NCI-H187 (cell line): Measurements from ENCODE around the gene ATP6V1B1.

Experiments used
- DNase-seq, 2 experiments: peaks; one replicate each; lab custom pipeline; 2025; lab: John Stamatoyannopoulos, UW

Gene ATP6V1B1

GRCh38 chr2:70935468-70936164 is at the start of gene ATP6V1B1:
TSS of gene ATP6V1B1 (plus strand) at chr2:70935900. CDS start at chr2:70935955, 55 bp downstream.
- peak; percentile 5 to 32 for DNase-seq

DNA sequence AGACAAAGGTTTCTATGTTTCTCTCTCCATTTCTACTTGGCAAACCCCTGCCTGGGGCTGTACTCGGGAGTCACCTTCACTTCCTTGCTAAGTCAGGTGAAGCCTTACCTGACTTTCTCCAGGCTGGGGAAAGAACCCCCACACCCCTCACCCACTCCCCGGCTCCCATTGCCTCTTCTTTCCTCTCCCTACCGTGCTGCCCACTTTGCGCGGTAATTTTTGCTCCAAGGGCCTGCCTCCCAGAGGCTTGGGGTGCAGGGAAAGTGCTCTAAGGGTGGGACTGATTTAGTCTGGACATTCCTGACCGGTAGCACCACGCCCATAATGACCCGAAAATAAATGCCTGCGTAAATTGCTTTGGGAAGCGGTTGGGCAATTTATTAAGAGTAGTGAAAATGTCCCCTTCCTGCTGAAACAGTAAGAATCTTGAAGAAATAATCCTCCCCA is 49.1 kb upstream of the ATP6V1B1 start:
- DNase-seq = no peak

DNA sequence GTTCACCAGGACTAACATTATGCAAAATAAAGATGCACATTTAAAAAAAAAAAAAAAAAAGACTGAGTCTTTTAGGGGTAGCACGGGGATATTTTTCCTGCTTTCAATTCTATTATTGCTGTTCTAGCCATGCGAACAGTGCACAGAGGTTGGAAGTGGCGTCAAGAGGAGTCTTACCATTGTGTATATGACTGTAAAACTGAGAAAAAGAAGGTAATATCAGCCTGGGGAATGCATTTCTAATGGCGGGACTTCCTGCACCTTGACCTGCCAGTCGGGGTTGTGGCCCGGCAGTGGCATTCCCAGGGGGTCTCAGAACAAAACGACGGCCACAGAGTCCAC is 48.5 kb upstream of the ATP6V1B1 start:
- DNase-seq = no peak

DNA sequence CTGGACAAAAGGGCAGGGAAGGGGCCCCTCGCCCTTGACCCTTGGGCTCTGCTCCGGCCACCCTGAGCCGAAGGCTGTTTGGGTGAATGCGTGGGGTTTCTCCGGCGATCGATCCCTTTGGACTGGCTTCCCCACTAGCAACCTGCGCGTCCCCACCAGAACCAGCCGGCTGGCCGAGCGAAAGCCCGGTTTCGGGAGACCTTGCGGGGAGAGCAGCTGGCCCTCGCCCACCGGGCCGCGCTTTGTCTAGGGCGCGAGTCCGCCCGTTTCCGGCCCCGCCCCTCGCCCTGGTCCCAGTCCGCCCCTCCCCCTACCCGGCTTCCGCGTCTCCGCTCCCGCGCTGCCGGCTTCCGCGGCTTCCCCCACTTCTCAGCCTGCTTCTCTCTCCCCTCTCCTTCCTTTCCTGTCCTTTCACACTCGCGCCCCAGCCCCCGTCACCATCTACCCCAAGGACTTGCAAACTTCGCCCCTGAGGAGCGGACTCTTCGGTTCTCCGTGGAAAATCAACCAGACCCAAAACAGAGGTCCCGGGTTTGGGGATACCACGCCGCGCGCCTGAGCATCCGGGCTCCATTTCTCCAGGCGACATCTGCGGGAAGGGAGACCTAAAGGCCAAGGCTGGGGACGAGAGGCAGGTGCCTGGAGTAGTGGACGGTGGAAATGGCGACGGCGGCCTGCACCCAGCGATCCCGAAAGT is 48.0 kb upstream of the ATP6V1B1 start:
- DNase-seq = peak in 1 of 2 experiments; percentile 29

DNA sequence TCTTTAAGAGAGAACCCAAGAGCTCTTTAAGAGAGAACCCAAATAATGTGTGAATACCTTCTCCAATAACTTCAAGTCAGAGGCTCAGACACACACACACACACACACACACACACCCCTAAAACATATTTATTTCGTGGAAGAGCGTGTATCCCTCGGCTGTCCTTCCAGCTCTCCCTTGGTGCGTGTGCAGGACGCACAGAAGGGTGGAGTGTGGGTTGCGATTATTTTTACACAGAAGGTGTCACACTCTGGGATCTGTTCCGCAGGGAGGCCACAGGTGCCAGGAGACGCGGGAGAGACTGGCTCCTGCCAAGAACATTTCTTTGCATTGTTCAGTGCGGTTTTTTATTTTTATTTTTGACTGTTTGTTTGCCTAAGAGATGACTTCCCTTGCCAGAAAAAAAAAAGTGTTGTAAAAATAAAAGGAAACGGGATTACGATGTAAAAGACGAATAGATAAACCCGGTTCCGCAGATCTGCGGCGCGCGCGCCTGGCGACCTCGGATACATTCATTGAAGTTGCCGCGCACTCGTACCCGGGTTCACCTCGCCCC is 47.3 kb upstream of the ATP6V1B1 start:
- no peak for DNase-seq

DNA sequence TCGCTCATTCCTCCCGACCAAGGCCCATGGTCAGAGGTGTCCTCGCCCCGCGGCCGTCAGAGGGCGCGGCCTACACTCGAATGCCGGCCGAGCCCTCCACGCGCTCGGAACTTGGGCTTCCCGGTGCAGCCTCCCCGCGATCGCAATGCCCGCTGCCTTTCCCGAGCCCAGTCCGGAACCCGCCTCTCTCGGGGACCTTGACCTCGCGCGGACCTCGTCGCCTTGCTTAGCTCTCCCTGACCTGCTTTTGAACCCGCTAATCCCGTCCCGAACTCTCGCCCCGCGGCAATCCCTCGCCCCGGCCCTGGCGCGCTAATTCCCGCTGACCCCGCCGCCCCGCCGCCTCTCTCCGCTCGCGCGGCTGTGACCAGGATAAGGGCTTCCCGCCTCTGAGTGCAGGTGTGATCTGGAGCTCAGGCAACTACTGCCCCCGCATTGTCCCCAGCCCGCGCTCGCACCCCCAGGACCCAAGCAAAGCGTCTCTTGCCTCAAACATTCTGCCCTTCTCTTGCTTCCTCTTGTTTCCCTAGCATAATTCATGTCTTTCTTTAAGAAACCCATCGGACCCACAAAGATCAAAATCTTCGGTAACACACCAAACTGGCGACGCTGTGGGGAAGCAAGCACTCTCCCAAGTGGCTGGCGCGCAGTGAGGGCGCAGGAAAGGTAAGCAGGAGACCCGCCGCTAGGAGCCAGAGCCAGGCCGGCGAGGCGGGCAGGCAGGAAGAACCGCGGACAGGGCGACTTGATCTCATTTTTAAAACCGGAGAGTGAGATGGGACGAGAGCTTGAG is 46.6 kb upstream of the ATP6V1B1 start:
- no peak for DNase-seq

GRCh38 chr2:70889716-70890037 is 46.0 kb upstream of the ATP6V1B1 start:
- no peak for DNase-seq

- DNase-seq = no peak
Measured at GRCh38 chr2:70890469-70891065, 45.1 kb upstream of the ATP6V1B1 start.

DNA sequence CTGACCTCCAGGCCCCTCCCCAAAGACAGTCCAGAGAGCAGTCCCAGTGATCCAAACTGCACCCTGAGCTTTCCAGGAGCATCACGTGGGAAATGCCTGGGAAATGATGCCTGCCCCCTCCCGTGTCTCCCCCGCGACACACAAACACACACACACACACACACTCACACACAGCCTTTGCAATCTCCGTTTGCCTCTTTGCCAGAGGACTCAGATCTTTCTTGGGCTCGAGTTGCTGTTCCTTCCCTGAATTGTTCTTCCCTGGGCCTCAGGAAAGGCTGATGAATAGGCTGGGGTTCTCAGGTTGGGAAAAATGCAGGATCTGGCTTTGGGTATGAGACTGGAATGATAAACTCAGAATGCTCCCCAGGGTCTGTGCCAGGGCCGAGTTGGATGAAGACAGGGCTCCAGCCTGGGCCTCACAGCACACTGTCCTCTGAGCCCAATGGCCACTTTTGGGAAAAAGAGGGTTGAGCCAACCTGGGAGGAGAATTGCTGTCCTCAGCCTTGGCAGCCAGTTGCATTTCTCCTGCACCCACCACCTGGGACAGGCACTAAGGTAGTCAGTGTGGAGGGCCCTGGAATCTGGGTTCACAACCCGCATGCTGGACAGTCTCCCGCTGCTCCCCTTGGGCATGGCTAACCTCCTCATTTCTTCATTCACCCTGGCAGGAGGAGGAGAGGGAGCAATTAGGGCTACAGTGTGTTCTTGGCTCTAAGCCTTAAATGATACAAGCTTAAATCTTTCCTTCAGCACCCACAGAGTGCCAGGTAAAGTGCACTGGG is 43.9 kb upstream of the ATP6V1B1 start:
- no peak for DNase-seq

- DNase-seq = no peak
Measured at GRCh38 chr2:70892750-70893149, 43.0 kb upstream of the ATP6V1B1 start.

GRCh38 chr2:70893186-70893585 is 42.5 kb upstream of the ATP6V1B1 start:
- DNase-seq = no peak

DNA sequence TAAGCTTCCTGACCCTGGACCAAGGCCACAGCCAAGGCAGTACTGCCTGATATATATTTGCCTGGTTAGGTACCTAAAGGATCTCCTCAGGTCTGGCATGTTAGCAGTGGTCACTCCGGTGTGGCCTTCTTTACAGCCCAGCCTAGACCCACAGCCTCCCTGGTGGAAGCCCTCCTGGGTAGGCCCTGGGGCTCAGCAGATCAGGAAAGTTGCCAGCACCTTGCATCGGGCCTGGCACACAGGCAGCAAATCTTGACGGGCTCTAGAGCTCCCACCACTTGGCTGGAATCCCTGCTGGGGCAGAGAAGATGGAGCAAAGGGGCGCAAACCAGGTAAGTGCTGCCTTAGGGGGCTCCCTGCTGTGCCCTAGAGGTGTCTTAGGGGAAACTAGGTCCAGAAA is 40.9 kb upstream of the ATP6V1B1 start:
- no peak for DNase-seq

DNA sequence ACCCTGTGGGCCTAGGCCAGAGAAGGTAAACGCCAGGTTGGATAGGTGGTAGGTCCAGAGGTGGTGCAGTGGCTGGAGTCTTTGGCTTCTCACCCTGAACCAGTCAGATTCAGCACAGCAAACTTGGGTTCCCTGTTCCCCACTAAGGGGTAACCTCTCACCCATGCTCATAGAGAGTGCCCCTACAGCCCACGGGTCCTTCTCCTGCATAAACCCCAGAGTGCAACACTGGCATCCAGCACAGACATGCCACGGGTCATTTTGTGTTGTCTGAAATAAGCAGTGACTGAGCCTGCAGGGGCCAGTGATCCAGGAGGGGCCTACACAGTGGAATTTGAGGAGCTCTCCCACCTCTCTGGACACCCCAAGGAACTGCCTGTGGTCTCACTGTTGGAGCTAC is 40.5 kb upstream of the ATP6V1B1 start:
- DNase-seq = no peak

DNA sequence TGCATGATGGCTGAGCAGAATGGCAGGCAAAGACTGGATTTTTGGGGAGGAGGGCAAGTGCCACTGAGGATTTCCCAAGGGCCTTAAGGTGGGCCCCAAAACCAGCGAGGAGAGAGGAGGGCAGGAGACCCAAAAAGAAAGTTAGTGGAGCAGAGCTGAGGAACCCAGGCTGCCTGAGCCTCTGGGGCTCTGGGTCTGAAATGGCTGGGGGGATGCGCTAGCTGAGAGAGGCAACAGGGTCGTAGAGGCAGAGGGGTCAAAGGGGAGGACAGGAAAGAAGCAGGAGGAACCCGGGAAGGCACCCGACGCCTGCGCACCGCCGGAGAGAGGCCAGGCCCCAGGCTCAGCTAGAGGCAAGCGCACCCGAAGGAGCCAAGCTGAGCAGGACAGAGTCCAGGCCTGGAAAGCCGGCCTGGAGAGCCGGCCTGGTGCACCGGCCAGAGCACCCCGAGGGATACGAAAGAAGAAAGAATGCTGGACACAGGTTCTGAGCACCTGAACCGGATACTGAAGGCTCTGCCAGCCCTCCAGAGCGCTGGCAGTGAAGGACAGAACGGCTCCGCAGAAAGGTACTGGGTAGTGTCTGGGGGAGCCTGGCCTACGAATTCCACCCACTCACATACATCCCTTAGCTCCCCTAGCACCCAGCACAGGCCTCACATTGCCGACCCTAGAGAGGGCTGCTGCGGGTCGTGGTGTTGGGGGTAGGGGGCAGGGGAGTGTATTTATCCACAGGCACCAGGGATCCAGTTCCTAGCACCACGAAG is 39.5 kb upstream of the ATP6V1B1 start:
- no peak for DNase-seq

GRCh38 chr2:70896765-70897202 is 38.9 kb upstream of the ATP6V1B1 start:
- no peak for DNase-seq

GRCh38 chr2:70897203-70897976 is 38.3 kb upstream of the ATP6V1B1 start:
- no peak for DNase-seq

- no peak for DNase-seq
Measured at GRCh38 chr2:70897977-70898226, 37.8 kb upstream of the ATP6V1B1 start.

- DNase-seq = no peak
Measured at GRCh38 chr2:70898363-70899240, 37.1 kb upstream of the ATP6V1B1 start.
